HEK293 (cell line): ENCODE data around the gene RPL36.

Experiments used
- GLIS1 ChIP-seq: fragments of 450-650 bp; formaldehyde crosslinking; IDR thresholded peaks from 2 replicates; pipeline ENCODE4 v1.5.1; 2016; ENCODE audit warnings: missing biosample characterization, missing genetic modification characterization
- IKZF3 ChIP-seq: fragments of 450-650 bp; IDR thresholded peaks from 2 replicates; pipeline ENCODE4 v1.5.0; 2018; ENCODE audit warnings: missing biosample characterization, mild to moderate bottlenecking, missing genetic modification characterization, moderate library complexity
- KLF10 ChIP-seq: fragments of 450-650 bp; IDR thresholded peaks from 2 replicates; pipeline ENCODE4 v1.5.1; 2018; ENCODE audit warnings: missing biosample characterization, mild to moderate bottlenecking, missing genetic modification characterization
- OVOL3 ChIP-seq: fragments of 450-650 bp; formaldehyde crosslinking; IDR thresholded peaks from 2 replicates; pipeline ENCODE4 v1.5.1; 2016; ENCODE audit warnings: missing biosample characterization, missing genetic modification characterization
- SALL2 ChIP-seq: fragments of 450-650 bp; formaldehyde crosslinking; IDR thresholded peaks from 2 replicates; pipeline ENCODE4 v1.5.0; 2017; ENCODE audit warnings: missing biosample characterization, mild to moderate bottlenecking, missing genetic modification characterization, borderline replicate concordance
- SP2 ChIP-seq: fragments of 450-650 bp; formaldehyde crosslinking; IDR thresholded peaks from 2 replicates; pipeline ENCODE4 v1.5.1; 2016; ENCODE audit warnings: missing biosample characterization, missing genetic modification characterization
- WT1 ChIP-seq: fragments of 450-650 bp; formaldehyde crosslinking; IDR thresholded peaks from 2 replicates; pipeline ENCODE4 v1.5.1; 2016; ENCODE audit warnings: missing biosample characterization, missing genetic modification characterization
- YY2 ChIP-seq: fragments of 450-650 bp; formaldehyde crosslinking; IDR thresholded peaks from 2 replicates; pipeline ENCODE4 v1.5.1; 2016; ENCODE audit warnings: missing biosample characterization, missing genetic modification characterization
- ZBTB7A ChIP-seq: fragments of 450-650 bp; formaldehyde crosslinking; IDR thresholded peaks from 2 replicates; pipeline ENCODE4 v1.5.1; 2016; ENCODE audit warnings: low read depth, missing biosample characterization, missing genetic modification characterization
- ZFP69B ChIP-seq: fragments of 450-650 bp; formaldehyde crosslinking; IDR thresholded peaks from 2 replicates; pipeline ENCODE4 v1.5.1; 2016; ENCODE audit warnings: missing biosample characterization, missing genetic modification characterization
- ZIC2 ChIP-seq: fragments of 450-650 bp; formaldehyde crosslinking; IDR thresholded peaks from 2 replicates; pipeline ENCODE4 v1.5.1; 2016; ENCODE audit warnings: missing biosample characterization, missing genetic modification characterization
- ZNF148 ChIP-seq: fragments of 450-650 bp; formaldehyde crosslinking; IDR thresholded peaks from 2 replicates; pipeline ENCODE4 v1.5.0; 2017; ENCODE audit warnings: missing biosample characterization, missing genetic modification characterization, borderline replicate concordance
- ZNF155 ChIP-seq: fragments of 450-650 bp; formaldehyde crosslinking; IDR thresholded peaks from 2 replicates; pipeline ENCODE4 v1.5.1; 2016; ENCODE audit warnings: missing biosample characterization, missing genetic modification characterization
- ZNF175 ChIP-seq: fragments of 450-650 bp; formaldehyde crosslinking; IDR thresholded peaks from 2 replicates; pipeline ENCODE4 v1.5.1; 2016; ENCODE audit warnings: missing biosample characterization, missing genetic modification characterization
- ZNF24 ChIP-seq: fragments of 450-650 bp; formaldehyde crosslinking; IDR thresholded peaks from 2 replicates; pipeline ENCODE4 v1.5.1; 2016; ENCODE audit warnings: missing biosample characterization, missing genetic modification characterization
- ZNF48 ChIP-seq: fragments of 450-650 bp; formaldehyde crosslinking; IDR thresholded peaks from 2 replicates; pipeline ENCODE4 v1.5.1; 2016; ENCODE audit warnings: missing biosample characterization, missing genetic modification characterization
- ZNF521 ChIP-seq: fragments of 450-650 bp; formaldehyde crosslinking; IDR thresholded peaks from 2 replicates; pipeline ENCODE4 v1.5.1; 2017; ENCODE audit warnings: missing biosample characterization, mild to moderate bottlenecking, missing genetic modification characterization
- ZNF549 ChIP-seq: fragments of 450-650 bp; IDR thresholded peaks from 2 replicates; pipeline ENCODE4 v1.5.1; 2018; ENCODE audit warnings: missing biosample characterization, missing genetic modification characterization, mild to moderate bottlenecking, inconsistent platforms, moderate library complexity
- ZNF626 ChIP-seq: fragments of 450-650 bp; sonication (Bioruptor Pico); formaldehyde crosslinking; IDR thresholded peaks from 2 replicates; pipeline ENCODE4 v1.5.1; 2018; ENCODE audit warnings: missing biosample characterization, missing genetic modification characterization, inconsistent platforms
- ZNF639 ChIP-seq: fragments of 450-650 bp; formaldehyde crosslinking; IDR thresholded peaks from 2 replicates; pipeline ENCODE4 v1.5.1; 2016; ENCODE audit warnings: missing biosample characterization, missing genetic modification characterization
- ZNF692 ChIP-seq: fragments of 450-650 bp; formaldehyde crosslinking; IDR thresholded peaks from 2 replicates; pipeline ENCODE4 v1.5.1; 2016; ENCODE audit warnings: missing biosample characterization, missing genetic modification characterization
- ZNF704 ChIP-seq: fragments of 450-650 bp; formaldehyde crosslinking; IDR thresholded peaks from 2 replicates; pipeline ENCODE4 v1.5.1; 2016; ENCODE audit warnings: missing biosample characterization, missing genetic modification characterization
- ZNF791 ChIP-seq: fragments of 450-650 bp; formaldehyde crosslinking; IDR thresholded peaks from 2 replicates; pipeline ENCODE4 v1.5.1; 2016; ENCODE audit warnings: missing biosample characterization, missing genetic modification characterization
- ZNF837 ChIP-seq: fragments of 450-650 bp; formaldehyde crosslinking; IDR thresholded peaks from 2 replicates; pipeline ENCODE4 v1.5.1; 2016; ENCODE audit warnings: missing biosample characterization, missing genetic modification characterization
- ZSCAN23 ChIP-seq: fragments of 450-650 bp; formaldehyde crosslinking; IDR thresholded peaks from 2 replicates; pipeline ENCODE4 v1.5.1; 2016; ENCODE audit warnings: missing biosample characterization, missing genetic modification characterization
- TF ChIP-seq, protein P1 (sequence below): fragments of 450-650 bp; formaldehyde crosslinking; IDR thresholded peaks from 2 replicates; pipeline ENCODE4 v1.5.1; 2016; ENCODE audit warnings: missing biosample characterization, missing genetic modification characterization
- TF ChIP-seq, protein P2 (sequence below): fragments of 450-650 bp; formaldehyde crosslinking; IDR thresholded peaks from 2 replicates; pipeline ENCODE4 v1.5.1; 2016; ENCODE audit warnings: missing biosample characterization, missing genetic modification characterization

The RPL36 gene

DNA sequence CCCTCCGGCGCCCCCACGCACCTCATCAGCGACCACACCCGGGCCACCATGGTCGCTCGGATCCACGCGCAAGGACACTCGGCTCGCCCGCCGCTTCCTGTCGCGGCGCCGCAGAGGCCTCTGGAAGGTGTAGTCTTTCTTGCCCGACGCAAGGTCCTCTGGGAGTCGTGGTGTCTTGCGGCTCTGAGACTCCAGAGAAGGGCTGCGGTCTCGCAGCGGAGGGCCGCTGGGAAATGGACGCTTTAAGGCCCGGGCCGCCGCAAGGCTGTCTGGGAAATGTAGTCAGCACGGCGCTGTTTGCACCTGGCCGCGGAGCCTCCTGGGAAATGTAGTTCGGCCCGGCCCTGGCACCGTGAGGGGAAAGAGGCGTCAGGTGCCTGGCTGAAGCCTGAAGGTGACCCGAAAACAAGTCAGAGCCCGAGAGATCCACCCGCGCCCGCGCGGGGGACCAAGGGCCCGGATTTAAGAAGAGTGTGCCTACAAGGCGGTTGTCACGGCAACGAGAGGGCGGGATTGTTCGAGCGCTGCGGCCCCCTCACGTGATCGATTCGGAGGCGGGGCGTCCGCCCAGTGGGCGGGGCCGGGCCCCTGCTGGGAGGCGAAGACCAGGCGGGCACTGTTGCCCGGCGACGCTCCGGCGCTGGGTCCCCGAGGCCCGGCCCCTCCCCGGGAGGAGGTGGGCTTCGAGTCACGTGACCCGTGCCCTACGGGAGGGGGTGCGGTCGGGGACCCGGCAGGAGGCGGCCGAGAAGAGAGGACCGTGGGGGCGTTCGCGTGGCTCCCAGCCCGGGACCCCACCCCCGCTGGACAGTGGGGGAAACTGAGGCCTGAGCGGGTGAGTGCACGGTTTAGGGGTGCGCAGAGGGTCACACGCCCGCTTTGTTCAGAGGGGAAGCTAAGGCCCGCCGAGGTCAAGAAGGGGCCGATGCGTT is 9.4 kb upstream of the RPL36 start, which contains the start of the genes HSD11B1L and MICOS13 (continued):
- TF ChIP-seq ZNF692 (tag by site-specific recombination) (peak; percentile 100), ZNF148 (tag by site-specific recombination) (0 out of 2 replicates have a peak, but pooled peaks have one; percentile 7), OVOL3 (tag by site-specific recombination) (no peak), ZNF791 (tag by site-specific recombination) (no peak), IKZF3 (tag by site-specific recombination) (no peak), ZNF155 (tag by site-specific recombination) (no peak), ZFP69B (tag by site-specific recombination) (peak; percentile 99), ZNF626 (tag by site-specific recombination) (no peak), GLIS1 (tag by site-specific recombination) (peak; percentile 48), ZNF639 (tag by site-specific recombination) (0 out of 2 replicates have a peak, but pooled peaks have one; percentile 38), ZNF704 (tag by site-specific recombination) (no peak), ZNF24 (tag by site-specific recombination) (peak; percentile 63; the same call in 1 of the 2 replicates), SP2 (tag by site-specific recombination) (peak; percentile 90), WT1 (no peak), ZBTB7A (tag by site-specific recombination) (peak; percentile 12), ZNF837 (tag by site-specific recombination) (no peak), KLF10 (peak; percentile 79; the same call in 1 of the 2 replicates), ZNF48 (tag by site-specific recombination) (no peak), ZNF549 (tag by site-specific recombination) (no peak), ZNF521 (tag by site-specific recombination) (no peak), YY2 (peak; percentile 72), ZSCAN23 (peak; percentile 29; the same call in 1 of the 2 replicates), SALL2 (tag by site-specific recombination) (no peak), ZIC2 (tag by site-specific recombination) (peak; percentile 62), ZNF175 (tag by site-specific recombination) (no peak)
- TF ChIP-seq, protein P1, sequence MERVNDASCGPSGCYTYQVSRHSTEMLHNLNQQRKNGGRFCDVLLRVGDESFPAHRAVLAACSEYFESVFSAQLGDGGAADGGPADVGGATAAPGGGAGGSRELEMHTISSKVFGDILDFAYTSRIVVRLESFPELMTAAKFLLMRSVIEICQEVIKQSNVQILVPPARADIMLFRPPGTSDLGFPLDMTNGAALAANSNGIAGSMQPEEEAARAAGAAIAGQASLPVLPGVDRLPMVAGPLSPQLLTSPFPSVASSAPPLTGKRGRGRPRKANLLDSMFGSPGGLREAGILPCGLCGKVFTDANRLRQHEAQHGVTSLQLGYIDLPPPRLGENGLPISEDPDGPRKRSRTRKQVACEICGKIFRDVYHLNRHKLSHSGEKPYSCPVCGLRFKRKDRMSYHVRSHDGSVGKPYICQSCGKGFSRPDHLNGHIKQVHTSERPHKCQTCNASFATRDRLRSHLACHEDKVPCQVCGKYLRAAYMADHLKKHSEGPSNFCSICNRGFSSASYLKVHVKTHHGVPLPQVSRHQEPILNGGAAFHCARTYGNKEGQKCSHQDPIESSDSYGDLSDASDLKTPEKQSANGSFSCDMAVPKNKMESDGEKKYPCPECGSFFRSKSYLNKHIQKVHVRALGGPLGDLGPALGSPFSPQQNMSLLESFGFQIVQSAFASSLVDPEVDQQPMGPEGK (tag by site-specific recombination), result peak; percentile 80
- TF ChIP-seq, protein P2, sequence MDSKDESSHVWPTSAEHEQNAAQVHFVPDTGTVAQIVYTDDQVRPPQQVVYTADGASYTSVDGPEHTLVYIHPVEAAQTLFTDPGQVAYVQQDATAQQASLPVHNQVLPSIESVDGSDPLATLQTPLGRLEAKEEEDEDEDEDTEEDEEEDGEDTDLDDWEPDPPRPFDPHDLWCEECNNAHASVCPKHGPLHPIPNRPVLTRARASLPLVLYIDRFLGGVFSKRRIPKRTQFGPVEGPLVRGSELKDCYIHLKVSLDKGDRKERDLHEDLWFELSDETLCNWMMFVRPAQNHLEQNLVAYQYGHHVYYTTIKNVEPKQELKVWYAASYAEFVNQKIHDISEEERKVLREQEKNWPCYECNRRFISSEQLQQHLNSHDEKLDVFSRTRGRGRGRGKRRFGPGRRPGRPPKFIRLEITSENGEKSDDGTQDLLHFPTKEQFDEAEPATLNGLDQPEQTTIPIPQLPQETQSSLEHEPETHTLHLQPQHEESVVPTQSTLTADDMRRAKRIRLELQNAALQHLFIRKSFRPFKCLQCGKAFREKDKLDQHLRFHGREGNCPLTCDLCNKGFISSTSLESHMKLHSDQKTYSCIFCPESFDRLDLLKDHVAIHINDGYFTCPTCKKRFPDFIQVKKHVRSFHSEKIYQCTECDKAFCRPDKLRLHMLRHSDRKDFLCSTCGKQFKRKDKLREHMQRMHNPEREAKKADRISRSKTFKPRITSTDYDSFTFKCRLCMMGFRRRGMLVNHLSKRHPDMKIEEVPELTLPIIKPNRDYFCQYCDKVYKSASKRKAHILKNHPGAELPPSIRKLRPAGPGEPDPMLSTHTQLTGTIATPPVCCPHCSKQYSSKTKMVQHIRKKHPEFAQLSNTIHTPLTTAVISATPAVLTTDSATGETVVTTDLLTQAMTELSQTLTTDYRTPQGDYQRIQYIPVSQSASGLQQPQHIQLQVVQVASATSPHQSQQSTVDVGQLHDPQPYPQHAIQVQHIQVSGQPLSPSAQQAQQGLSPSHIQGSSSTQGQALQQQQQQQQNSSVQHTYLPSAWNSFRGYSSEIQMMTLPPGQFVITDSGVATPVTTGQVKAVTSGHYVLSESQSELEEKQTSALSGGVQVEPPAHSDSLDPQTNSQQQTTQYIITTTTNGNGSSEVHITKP (tag by site-specific recombination), result no peak; the same call in 1 of the 2 replicates
